CD4-positive, alpha-beta memory T cell (primary cell): ENCODE data around the gene CORO2B. TPM values are rescaled to one million over a fixed set of nuclear protein-coding genes. Genes with fewer than 3 reads are reported as not detected.

Source experiments
- CTCF ChIA-PET: fragments of 350-600 bp; sonication (Branson Sonifier 250); formaldehyde crosslinking; loops from one replicate; lab custom pipeline; 2021; ENCODE audit warnings: inconsistent platforms; ENCODE audit not compliant: partially characterized antibody; lab: Charles Lee
- POLR2A ChIA-PET: fragments of 350-600 bp; sonication (Branson Sonifier 250); formaldehyde crosslinking; loops from one replicate; lab custom pipeline; 2021; ENCODE audit not compliant: partially characterized antibody; lab: Charles Lee
- DNase-seq, 5 donors: peaks; one replicate each; pipeline versions ENCODE4 v3.0.0 to v3.0.0-alpha.2; 2020 to 2022; ENCODE audit warnings: mixed read lengths in 1 of 5
- H3K27ac ChIP-seq: one replicate; pipeline ENCODE4 v1.7.0; 2013; ENCODE audit warnings: low read depth, low read length
- H3K27me3 ChIP-seq: 2 replicates; pipeline ENCODE4 v1.7.0; 2013; ENCODE audit warnings: mild to moderate bottlenecking, low read length, moderate library complexity; ENCODE audit not compliant: insufficient read depth
- H3K36me3 ChIP-seq: 2 replicates; pipeline ENCODE4 v1.7.0; 2013; ENCODE audit warnings: mild to moderate bottlenecking, low read length, moderate library complexity; ENCODE audit not compliant: insufficient read depth
- H3K4me1 ChIP-seq: 2 replicates; pipeline ENCODE4 v1.7.0; 2013; ENCODE audit warnings: mild to moderate bottlenecking, low read length, moderate library complexity; ENCODE audit not compliant: insufficient read depth
- H3K4me3 ChIP-seq, 2 donors: one replicate each; pipeline ENCODE4 v1.7.0; 2013; ENCODE audit warnings: low read length in 2 of 2, mild to moderate bottlenecking in 1 of 2
- H3K9me3 ChIP-seq, 2 donors: one replicate each; pipeline ENCODE4 v1.7.0; 2013; ENCODE audit warnings: low read length in 2 of 2, control low read depth in 1 of 2; ENCODE audit not compliant: control insufficient read depth in 1 of 2
- H3K27ac Mint-ChIP-seq, 7 donors: one replicate each; pipeline ENCODE4 v1.8.0; 2020 to 2021; ENCODE audit warnings: mixed read lengths in 7 of 7, mild to moderate bottlenecking in 6 of 7, inconsistent platforms in 3 of 7, moderate library complexity in 3 of 7
- H3K27me3 Mint-ChIP-seq, 2 donors: one replicate each; pipeline ENCODE4 v1.8.0; 2020 to 2021; ENCODE audit warnings: mixed read lengths in 2 of 2
- H3K36me3 Mint-ChIP-seq, 2 donors: one replicate each; pipeline ENCODE4 v1.8.0; 2020 to 2021; ENCODE audit warnings: mixed read lengths in 2 of 2, inconsistent platforms in 1 of 2, mild to moderate bottlenecking in 1 of 2
- H3K4me1 Mint-ChIP-seq, 4 donors: one replicate each; pipeline ENCODE4 v1.8.0; 2020 to 2021; ENCODE audit warnings: mixed read lengths in 4 of 4, mild to moderate bottlenecking in 1 of 4
- H3K4me3 Mint-ChIP-seq, 8 donors: one replicate each; pipeline ENCODE4 v1.8.0; 2020 to 2021; ENCODE audit warnings: mixed read lengths in 8 of 8, mild to moderate bottlenecking in 7 of 8, moderate library complexity in 6 of 8, inconsistent platforms in 3 of 8
- H3K9me3 Mint-ChIP-seq, 8 donors: one replicate each; pipeline ENCODE4 v1.8.0; 2020 to 2021; ENCODE audit warnings: mixed read lengths in 8 of 8, mild to moderate bottlenecking in 5 of 8, inconsistent platforms in 3 of 8, moderate library complexity in 1 of 8
- intact Hi-C: fragments of 100-400 bp; cut with micrococcal nuclease; formaldehyde crosslinking; loops from one replicate; pipeline ENCODE4 v1.15.1; 2023
- polyA plus RNA-seq, 2 donors: library from polyadenylated mRNA; unstranded; fragments of 300-500 nt; fragmentation: Illumina TruSeq; gene quantifications; one replicate each; pipeline ENCODE4 v1.2.3, GENCODE V29; 2021
- total RNA-seq, 2 experiments: library from RNA; stranded (reverse); gene quantifications; one replicate each; pipeline ENCODE4 v1.2.3, GENCODE V29; 2021

Gene CORO2B
- total and polyA plus RNA-seq, 4 experiments from 2014 or later, result not detected

- POLR2A ChIA-PET, result no interaction called here
- peak in 4 of 5 donors; percentile 6 to 18 (median 12) for DNase-seq
- H3K4me3 Mint-ChIP-seq, result no peak overlapping the region
These were observed 72.3 kb downstream of the CORO2B start for GRCh38 chr15:68650901-68651709.

GRCh38 chr15:68651916-68652525 is 73.2 kb downstream of the CORO2B start:
- H3K4me1 Mint-ChIP-seq, result no peaks in the 10 kb centered on the region
- Histone ChIP-seq H3K27ac (no peak overlapping the region), H3K9me3 (no peaks in the 10 kb centered on the region), H3K36me3 (no peaks in the 10 kb centered on the region), H3K27me3 (no peaks in the 10 kb centered on the region), H3K4me3 (no peak overlapping the region), H3K4me1 (no peaks in the 10 kb centered on the region)
- intact Hi-C loops, result no loop called here
- CTCF ChIA-PET, result interaction anchor here (0.7 to 2.2 kb wide), 4 partner anchors 11 to 102 kb away, joined by 3 to 8 read pairs (median 4); no protein-coding TSS in a partner anchor
- H3K9me3 Mint-ChIP-seq, result peaks cover 0 to 2% (median 0%) of the 10 kb centered on the region in 8 donors
- H3K27ac Mint-ChIP-seq, result no peak overlapping the region
- H3K4me3 Mint-ChIP-seq, result no peak overlapping the region
- no peak for DNase-seq
- peaks cover 0 to 2% of the 10 kb centered on the region in 2 donors for H3K27me3 Mint-ChIP-seq
- H3K36me3 Mint-ChIP-seq, result no peaks in the 10 kb centered on the region
- POLR2A ChIA-PET, result no interaction called here

More at GRCh38 chr15:68650901-68651709, 72.3 kb downstream of the CORO2B start:
- Histone ChIP-seq H3K4me3 (no peak overlapping the region), H3K36me3 (no peaks in the 10 kb centered on the region), H3K9me3 (no peaks in the 10 kb centered on the region), H3K27ac (no peak overlapping the region), H3K4me1 (no peaks in the 10 kb centered on the region), H3K27me3 (no peaks in the 10 kb centered on the region)
- intact Hi-C loops, result no loop called here
- H3K9me3 Mint-ChIP-seq, result peaks cover 0 to 2% (median 0%) of the 10 kb centered on the region in 8 donors
- peaks cover 0 to 2% of the 10 kb centered on the region in 2 donors for H3K27me3 Mint-ChIP-seq
- H3K4me1 Mint-ChIP-seq, result no peaks in the 10 kb centered on the region
- no peaks in the 10 kb centered on the region for H3K36me3 Mint-ChIP-seq
- CTCF ChIA-PET, result interaction anchor here (0.7 to 2.2 kb wide), 3 partner anchors 23 to 101 kb away, joined by 3 to 8 read pairs (median 5); no protein-coding TSS in a partner anchor
- H3K27ac Mint-ChIP-seq, result no peak overlapping the region

GRCh38 chr15:68653031-68653635 is 74.3 kb downstream of the CORO2B start:
- Histone ChIP-seq H3K4me1 (no peaks in the 10 kb centered on the region), H3K36me3 (no peaks in the 10 kb centered on the region), H3K27ac (no peak overlapping the region), H3K4me3 (no peak overlapping the region), H3K27me3 (no peaks in the 10 kb centered on the region), H3K9me3 (no peaks in the 10 kb centered on the region)
- Mint-ChIP-seq H3K9me3 (peaks cover 0 to 2% (median 0%) of the 10 kb centered on the region in 8 donors), H3K36me3 (no peaks in the 10 kb centered on the region), H3K27ac (no peak overlapping the region), H3K27me3 (peaks cover 0 to 2% of the 10 kb centered on the region in 2 donors), H3K4me1 (no peaks in the 10 kb centered on the region), H3K4me3 (no peak overlapping the region)
- intact Hi-C loops, result no loop called here
- no peak for DNase-seq
- ChIA-PET CTCF (interaction anchor here (0.9 to 2.2 kb wide), 2 partner anchors 10 to 21 kb away, joined by 3 to 9 read pairs; no protein-coding TSS in a partner anchor), POLR2A (no interaction called here)

- no peaks in the 10 kb centered on the region for H3K4me1 ChIP-seq
- Mint-ChIP-seq H3K4me1 (no peaks in the 10 kb centered on the region), H3K4me3 (no peak overlapping the region), H3K27ac (no peak overlapping the region), H3K9me3 (peaks cover 0 to 2% (median 0%) of the 10 kb centered on the region in 8 donors), H3K36me3 (no peaks in the 10 kb centered on the region), H3K27me3 (peaks cover 0 to 2% of the 10 kb centered on the region in 2 donors)
- DNase-seq, result no peak
- H3K27me3 ChIP-seq, result no peaks in the 10 kb centered on the region
- CTCF ChIA-PET, result interaction anchor here (2.2 kb wide), 1 partner anchor 20 kb away, joined by 9 read pairs; no protein-coding TSS in a partner anchor
- H3K36me3 ChIP-seq, result no peaks in the 10 kb centered on the region
- no peak overlapping the region for H3K27ac ChIP-seq
- intact Hi-C loops, result no loop called here
- POLR2A ChIA-PET, result no interaction called here
- H3K9me3 ChIP-seq, result no peaks in the 10 kb centered on the region
- no peak overlapping the region for H3K4me3 ChIP-seq
These were observed 75.0 kb downstream of the CORO2B start for GRCh38 chr15:68653801-68654200.

GRCh38 chr15:68654786-68655560 is 76.2 kb downstream of the CORO2B start:
- Mint-ChIP-seq H3K4me1 (no peaks in the 10 kb centered on the region), H3K27ac (no peak overlapping the region), H3K9me3 (peaks cover 0 to 2% (median 0%) of the 10 kb centered on the region in 8 donors), H3K4me3 (no peak overlapping the region), H3K36me3 (no peaks in the 10 kb centered on the region), H3K27me3 (no peaks in the 10 kb centered on the region)
- ChIA-PET POLR2A (no interaction called here), CTCF (interaction anchor here (2.2 kb wide), 1 partner anchor 19 kb away, joined by 9 read pairs; no protein-coding TSS in a partner anchor)
- intact Hi-C loops, result no loop called here
- Histone ChIP-seq H3K27ac (no peak overlapping the region), H3K36me3 (no peaks in the 10 kb centered on the region), H3K9me3 (no peaks in the 10 kb centered on the region), H3K4me1 (no peaks in the 10 kb centered on the region), H3K27me3 (no peaks in the 10 kb centered on the region), H3K4me3 (no peak overlapping the region)
- no peak for DNase-seq

- POLR2A ChIA-PET, result no interaction called here
- Histone ChIP-seq H3K27ac (no peak overlapping the region), H3K36me3 (no peaks in the 10 kb centered on the region), H3K27me3 (no peaks in the 10 kb centered on the region), H3K9me3 (no peaks in the 10 kb centered on the region), H3K4me3 (no peak overlapping the region), H3K4me1 (no peaks in the 10 kb centered on the region)
- Mint-ChIP-seq H3K4me1 (no peaks in the 10 kb centered on the region), H3K36me3 (no peaks in the 10 kb centered on the region), H3K27me3 (no peaks in the 10 kb centered on the region), H3K9me3 (peaks cover 0 to 2% (median 0%) of the 10 kb centered on the region in 8 donors), H3K27ac (no peak overlapping the region), H3K4me3 (no peak overlapping the region)
- no peak for DNase-seq
- CTCF ChIA-PET, result no interaction called here
- intact Hi-C loops, result no loop called here
These were observed 77.1 kb downstream of the CORO2B start for GRCh38 chr15:68655686-68656437.
